HG03025 (cell line): ENCODE data around the gene PCSK1N.
"Not testable (repeated sequence)": the region's sequence is repeated elsewhere in the genome, so short reads cannot be mapped to it uniquely, and the experiment has no call there.

Experiments used
- ATAC-seq: cut with Tn5 transposase; IDR thresholded peaks from one replicate; pipeline ENCODE4 v1.9.1; 2021; ENCODE audit warnings: mild to moderate bottlenecking, moderate library complexity; ENCODE audit not compliant: unreplicated experiment, low FRiP score

PCSK1N gene

DNA sequence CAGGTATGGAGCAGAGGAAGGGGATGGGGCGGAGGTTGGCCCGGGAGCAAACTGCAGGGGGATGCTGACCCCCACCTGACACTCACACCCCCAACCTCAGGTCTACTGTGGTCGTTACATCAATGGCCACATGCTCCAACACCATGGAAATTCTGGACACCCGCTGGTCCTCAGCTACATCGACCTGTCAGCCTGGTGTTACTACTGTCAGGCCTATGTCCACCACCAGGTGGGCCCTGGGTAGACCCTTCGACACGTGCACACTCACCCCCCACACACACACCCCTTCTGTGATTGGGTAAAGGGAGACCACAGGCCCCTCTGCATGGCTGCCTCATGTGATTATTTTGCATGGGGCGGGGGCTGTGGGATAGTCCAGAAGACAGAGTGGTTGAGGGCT lies 11.3 kb downstream of the PCSK1N start:
- no peak for ATAC-seq

DNA sequence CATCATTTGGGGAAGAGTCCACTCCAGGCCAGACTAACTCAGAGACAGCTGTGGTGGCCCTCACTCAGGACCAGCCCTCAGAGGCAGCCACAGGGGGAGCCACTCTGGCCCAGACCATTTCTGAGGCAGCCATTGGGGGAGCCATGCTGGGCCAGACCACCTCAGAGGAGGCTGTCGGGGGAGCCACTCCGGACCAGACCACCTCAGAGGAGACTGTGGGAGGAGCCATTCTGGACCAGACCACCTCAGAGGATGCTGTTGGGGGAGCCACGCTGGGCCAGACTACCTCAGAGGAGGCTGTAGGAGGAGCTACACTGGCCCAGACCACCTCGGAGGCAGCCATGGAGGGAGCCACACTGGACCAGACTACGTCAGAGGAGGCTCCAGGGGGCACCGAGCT lies 12.4 kb downstream of the PCSK1N start:
- no peak for ATAC-seq

DNA sequence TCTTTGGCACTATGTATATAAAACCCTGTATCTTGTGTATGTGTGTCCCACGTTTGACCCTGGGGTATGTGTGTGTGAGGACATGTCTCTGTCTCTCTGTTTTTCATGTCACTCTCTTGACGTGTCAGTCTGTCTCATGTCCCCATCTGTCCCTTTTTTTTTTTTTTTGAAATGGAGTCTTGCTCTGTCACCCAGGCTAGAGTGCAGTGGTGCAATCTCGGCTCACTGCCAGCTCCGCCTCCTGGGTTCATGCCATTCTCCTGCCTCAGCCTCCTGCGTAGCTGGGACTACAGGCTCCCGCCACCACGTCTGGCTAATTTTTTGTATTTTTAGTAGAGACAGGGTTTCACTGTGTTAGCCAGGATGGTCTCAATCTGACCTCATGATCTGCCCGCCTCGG lies 16.0 kb downstream of the PCSK1N start:
- ATAC-seq = not testable (repeated sequence)

DNA sequence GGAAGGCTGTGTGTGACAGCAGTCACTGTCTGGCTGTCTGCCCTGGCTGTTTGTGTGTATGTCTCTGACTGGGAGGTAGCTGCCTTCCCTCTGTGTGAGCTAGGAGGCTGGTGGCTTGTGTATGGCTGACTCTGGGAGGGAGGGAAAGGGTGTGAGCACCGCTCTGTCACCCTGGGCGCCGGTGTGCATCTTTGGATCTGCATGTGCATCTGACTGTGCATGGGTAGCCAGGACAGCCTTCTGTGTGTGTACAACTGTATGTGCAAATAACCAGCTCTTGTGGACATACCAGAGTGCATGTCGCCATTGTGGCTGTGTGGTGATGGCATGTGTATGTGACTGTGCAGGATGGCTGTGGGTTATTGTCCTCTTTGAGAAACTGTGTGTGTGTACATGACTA lies 16.5 kb downstream of the PCSK1N start:
- no peak for ATAC-seq

DNA sequence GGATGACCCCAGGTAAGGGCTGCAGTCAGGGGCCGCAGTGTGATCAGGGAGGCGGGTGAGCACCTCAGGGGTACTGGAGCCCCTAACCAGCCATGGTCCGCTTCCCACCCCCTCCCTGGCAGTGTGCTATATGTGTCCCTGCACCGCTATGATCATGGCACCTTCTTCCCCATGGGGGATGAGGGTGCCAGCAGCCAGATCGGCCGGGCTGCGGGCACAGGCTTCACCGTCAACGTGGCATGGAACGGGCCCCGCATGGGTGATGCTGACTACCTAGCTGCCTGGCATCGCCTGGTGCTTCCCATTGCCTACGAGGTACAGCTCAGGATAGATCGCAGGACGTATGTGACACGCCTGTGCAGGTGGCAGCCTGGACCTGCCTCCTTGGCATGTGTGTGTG lies 17.3 kb downstream of the PCSK1N start:
- ATAC-seq = no peak

DNA sequence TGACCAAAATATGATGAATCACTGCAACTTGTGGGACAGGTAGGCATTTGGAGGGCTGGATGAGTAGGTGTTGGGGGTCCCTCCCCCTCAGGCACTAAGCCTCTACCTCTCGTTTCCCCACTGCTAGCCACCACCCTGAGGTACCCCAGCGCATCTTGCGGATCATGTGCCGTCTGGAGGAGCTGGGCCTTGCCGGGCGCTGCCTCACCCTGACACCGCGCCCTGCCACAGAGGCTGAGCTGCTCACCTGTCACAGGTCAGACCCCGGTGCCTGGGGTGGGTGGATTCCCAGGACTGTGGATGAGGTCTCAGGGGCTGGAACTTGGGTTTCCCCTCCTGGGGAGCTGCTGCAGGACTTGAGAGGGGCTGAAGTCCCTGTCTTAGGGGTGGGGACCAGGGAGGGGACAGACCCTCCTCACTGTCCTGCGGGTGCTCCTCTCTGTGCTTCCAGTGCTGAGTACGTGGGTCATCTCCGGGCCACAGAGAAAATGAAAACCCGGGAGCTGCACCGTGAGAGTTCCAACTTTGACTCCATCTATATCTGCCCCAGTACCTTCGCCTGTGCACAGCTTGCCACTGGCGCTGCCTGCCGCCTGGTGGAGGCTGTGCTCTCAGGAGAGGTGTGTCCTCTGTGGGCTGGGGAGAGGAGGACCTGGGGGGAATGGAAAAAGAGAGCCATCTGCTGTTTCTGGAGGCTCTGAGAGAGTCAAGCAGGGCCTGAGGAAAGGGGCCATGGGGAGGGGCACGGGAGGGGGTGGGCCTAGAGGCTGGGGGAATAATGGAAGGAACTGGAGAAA lies 19.2 kb downstream of the PCSK1N start:
- ATAC-seq = no peak

DNA sequence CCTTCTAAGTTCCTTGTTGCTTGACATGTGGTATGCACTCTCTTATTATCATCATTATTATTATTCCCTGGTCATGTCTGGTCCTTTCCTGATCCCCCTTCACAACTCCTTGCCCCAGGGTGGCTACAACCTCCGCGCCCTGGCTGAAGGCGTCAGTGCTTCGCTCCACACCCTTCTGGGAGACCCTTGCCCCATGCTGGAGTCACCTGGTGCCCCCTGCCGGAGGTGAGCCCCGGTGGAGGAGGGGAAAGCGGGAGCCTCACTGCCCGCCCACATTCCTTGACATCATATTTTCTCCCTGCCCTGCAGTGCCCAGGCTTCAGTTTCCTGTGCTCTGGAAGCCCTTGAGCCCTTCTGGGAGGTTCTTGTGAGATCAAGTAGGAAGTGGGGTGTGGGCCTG lies 20.1 kb downstream of the PCSK1N start:
- no peak for ATAC-seq

DNA sequence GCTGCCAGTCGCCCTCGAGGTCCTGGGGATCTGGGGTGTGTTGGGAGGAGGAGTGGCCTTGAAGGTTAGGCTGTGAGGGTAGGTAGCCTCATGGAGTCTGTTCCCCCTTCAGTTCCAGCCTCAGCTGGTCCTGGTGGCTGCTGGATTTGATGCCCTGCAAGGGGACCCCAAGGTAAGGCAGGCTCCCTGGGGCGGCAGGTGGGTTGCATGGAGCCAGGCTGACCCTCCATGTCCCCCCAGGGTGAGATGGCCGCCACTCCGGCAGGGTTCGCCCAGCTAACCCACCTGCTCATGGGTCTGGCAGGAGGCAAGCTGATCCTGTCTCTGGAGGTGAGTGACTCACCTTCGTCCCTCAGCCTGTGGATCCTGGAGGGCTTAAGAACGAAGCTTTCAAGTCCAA lies 20.7 kb downstream of the PCSK1N start:
- no peak for ATAC-seq

DNA sequence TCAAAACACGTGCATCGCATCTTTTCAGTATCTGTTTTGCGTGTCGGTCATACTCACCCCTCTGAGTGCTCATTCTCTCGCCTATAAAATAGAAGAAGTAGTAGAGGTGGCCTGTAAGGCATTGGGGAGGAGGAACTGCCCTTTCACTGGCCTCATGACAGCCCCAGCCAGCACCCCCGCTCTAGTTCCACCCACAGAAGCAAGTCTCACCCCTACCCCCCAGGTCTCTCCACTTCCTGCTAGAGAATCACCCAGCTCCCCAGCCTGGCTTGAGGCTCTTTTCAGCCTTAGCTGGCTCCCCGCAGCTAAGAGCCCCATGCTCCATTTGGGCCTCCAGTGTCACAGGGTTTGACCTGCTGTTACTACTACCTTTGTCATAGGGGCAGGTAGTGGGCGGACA lies 21.8 kb downstream of the PCSK1N start:
- ATAC-seq = no peak

DNA sequence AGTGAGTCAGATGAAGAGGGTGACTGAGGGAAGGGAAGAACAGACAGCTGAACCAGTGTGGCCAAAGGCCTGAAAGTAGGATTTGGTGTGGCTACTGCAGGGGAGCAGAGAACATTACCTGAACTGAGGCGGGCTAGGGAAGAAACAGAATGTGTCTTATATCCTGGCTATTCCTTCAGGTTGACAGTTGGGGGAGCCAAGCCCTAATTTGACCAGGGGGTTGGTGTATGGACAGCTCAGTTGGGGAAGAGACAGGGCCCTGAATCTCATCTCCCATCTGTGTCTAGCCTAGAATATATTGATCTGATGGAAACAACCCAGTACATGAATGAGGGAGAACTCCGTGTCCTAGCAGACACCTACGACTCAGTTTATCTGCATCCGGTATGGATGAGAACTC lies 29.3 kb downstream of the PCSK1N start:
- ATAC-seq = no peak

DNA sequence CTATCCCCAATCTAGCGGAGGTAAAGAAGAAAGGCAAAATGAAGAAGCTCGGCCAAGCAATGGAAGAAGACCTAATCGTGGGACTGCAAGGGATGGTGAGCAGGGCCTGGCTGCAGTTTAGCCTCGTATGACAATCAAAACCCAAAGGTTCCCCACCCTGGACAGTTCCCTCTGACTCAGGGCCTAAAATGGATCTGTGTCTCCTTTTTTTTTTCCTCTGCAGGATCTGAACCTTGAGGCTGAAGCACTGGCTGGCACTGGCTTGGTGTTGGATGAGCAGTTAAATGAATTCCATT lies 32.6 kb downstream of the PCSK1N start:
- ATAC-seq = no peak

DNA sequence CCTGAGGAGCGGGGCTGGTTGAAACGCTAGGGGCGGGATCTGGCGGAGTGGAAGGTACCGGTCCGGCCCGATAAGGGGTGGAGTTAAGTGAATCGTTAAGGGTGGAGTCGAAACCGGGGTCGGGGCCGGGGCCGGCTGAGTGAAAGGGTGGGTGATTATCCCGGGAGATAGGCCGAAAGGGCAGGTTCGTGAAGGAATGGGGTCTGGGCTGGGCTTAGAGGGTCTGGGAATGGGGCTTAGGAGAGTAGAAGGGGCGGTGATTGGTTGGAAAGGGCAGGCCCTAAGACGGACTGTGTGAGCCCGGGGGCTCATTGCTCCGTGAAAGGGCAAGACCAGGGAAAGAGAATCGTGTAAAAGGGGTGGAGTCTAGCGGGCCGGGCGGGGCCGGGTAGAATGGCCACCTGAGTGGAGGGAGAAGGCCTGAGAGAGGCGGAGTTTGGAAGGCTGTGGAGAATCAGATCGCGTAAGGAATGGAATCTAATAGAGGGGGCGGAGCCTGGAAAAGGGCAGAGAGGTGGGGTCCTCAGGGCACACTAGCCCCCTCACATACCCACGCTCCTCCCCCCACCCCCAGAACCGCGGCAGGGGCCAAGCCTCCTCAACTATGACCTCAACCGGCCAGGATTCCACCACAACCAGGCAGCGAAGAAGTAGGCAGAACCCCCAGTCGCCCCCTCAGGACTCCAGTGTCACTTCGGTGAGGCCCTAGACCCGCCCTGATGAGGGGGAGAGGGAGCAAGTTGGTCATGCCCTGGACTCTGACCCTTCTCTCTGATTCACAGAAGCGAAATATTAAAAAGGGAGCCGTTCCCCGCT lies 33.1 kb downstream of the PCSK1N start:
- ATAC-seq = peak; percentile 30

DNA sequence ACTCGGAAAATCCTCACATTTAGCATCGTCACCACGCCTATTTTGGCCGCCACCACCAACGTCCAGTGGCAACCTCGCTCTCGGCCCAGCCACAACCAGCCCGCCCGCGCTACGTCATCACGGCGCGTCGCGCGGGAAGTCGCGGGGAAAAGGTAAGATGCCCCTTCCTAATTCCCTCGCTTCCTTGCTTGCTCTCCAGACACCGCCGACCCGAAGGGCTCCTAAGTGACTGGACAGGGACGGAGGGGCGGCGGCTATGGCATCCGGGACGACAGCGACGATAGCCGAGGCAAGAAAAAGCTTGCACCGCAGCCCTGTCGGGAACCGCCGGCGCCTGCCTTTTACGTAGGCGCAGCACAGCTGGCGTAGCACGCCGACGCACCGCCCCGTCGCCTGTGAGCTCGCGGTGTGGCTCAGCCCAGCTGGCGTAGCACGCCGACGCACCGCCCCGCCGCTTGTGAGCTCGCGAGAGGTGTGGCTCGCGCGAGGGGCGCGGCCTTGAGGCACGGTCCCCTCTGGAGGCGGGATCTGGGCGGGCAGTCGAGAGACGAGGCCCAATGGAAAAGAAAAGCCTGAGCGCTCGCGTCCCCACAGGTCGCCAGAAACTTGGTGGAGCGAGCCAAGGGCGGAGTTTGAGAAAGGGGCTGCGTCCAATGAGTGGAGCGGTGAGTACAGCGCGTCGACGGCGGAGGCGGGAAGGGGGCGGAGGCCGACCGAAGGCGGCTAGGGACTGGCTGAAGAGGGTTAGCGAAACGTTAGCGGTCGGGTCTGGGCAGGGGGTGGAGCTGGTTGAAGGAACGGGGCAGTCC lies 33.9 kb downstream of the PCSK1N start, which contains the start of gene HDAC6:
HDAC6 (plus strand) TSS at position 788 of the 809 bp plus-strand sequence. CDS start 626 bp downstream, outside the sequence.
- ATAC-seq = peak; percentile 82

DNA sequence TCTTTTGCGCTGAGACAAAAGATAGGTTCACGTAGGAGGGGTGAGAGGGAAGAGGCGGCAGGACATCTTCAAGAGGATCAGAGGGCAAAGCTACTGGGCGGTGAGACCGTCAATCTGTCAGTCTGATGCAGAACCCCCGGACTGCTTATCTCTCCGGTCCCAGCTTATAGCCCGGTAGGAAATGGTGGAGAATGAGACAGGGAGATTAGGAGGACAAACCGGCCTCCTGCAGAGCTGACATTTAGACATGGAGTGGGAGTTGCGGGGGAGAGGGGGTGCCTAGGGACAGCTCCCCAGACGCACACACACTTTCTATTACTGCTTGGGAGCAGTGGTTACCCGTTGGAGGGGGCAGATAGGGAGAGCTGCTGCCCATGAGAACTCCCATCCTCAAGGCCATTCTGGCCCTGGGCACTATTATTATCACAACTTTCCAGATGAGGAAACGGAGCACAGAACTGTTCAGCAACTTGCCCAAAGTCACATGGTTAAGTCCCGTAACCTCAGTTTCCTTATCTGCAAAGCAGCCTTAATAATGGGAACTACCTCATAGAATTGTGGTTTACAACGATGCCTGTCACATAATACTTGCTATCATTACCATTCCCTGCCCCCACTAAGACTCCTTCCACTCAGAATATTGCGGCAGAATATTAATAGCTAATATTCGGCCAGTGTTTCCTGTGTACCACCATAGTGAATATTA lies 34.7 kb downstream of the PCSK1N start:
- no peak for ATAC-seq

DNA sequence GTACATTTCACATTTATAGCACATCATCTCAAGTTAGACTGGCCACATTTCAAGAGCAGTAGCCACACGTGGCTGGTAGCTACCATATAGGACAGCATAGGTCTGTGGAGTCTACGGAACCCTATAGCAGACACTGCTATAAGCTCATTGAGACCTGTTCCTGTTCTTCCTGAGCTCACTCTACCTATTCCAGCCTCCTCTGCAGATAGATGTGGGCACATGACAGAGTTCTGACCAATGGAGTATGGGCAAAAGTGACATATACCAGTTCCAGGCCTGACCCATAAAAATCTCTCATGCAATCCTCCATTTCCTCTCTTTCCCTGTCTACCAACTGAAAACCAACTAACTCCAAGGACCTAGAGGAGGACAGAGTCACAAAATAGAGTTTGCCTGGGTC lies 37.1 kb downstream of the PCSK1N start:
- ATAC-seq = no peak

DNA sequence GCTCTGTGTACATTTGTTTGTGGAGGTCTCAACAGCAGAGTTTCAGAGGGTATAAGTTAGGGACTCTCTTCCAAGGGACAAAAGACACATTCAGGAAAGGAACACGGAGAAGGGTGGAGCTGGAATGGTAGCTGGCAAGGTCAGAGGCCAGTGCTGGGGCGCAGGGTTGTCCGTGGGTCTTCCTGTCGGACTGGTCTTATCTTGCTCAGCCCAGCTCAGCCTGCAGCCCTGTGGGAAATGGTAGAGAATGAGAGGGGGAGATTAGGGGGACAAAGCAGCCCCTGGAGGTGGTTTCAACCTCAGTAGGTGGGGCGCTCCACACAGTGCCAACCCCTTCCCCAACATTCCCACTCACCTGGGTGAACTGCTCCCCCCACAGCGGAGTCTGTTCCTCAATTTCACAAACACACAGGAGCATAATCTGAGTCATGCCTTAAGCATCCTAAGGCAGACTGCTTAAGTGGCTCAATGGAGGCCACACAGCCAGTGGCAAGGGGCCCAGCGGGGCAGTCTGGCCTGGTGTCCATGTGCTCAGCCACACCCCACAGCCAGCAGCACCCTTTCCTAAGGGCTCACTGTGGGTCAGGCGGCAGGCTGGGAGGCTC lies 40.4 kb downstream of the PCSK1N start:
- ATAC-seq = no peak

DNA sequence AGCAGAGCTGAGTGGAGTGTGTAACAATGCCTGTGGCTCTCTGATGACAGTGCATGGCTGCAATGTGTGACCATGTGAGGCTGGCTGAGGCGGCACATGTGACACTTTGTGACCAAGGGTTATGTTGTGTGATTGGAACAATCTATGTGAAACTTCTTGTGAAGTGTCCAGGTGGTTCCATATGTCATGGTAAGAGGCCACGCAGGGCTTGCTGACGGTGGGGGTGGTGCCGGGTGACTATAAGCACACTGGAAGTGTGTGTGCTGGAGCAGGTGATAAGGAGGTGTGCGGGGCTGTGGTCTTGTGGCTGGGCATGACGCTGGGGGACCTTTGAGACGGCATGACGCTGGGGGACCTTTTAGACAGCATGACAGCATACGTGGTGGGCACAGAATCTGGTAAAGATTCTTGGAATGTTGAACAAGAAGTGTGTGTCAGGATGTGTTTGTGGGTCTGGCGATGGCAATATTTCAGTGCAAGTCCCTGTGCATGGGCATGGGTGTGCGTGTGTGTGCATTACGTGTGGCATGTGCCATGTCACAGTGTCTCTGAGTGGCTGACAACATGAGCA lies 41.0 kb downstream of the PCSK1N start:
- no peak for ATAC-seq

DNA sequence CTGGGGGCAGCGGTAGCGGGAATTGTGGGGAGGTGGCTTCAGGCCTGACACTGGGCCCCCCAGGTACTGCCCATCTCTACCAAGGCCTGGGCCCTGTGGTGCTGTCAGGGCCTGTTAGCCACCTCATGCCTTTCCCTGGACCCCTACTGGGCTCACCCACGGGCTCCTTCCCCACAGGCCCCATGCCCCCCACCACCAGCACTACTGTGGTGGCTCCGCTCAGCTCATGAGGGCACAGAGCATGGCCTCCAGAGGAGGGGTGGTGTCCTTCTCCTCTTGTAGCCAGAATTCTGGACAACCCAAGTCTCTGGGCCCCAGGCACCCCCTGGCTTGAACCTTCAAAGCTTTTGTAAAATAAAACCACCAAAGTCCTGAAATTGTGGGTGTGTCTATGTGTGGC lies 41.5 kb downstream of the PCSK1N start:
- no peak for ATAC-seq

DNA sequence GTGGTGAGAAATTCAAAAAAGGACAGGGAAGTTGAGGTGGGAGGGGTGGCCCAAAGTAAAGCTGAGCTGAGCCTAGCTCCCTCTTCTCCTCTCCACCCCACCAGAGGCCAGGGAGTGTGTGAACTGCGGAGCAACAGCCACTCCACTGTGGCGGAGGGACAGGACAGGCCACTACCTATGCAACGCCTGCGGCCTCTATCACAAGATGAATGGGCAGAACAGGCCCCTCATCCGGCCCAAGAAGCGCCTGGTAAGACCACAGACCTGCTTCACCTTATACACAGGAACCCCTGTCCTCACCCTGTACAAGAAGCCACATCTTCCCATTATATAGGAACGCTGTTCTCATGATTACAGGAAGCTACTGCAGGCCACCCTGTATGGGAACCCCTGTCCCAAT lies 43.2 kb downstream of the PCSK1N start:
- no peak for ATAC-seq
